Panc1 (cell line): ENCODE data around the gene DIAPH2. TPM values are rescaled to one million over a fixed set of nuclear protein-coding genes. Genes with fewer than 3 reads are reported as not detected.

Experiments used
- ATAC-seq: fragments of 200-7000 bp; cut with Tn5 transposase; 2 replicates; pipeline ENCODE4 v1.9.1; 2020; ENCODE audit warnings: mild to moderate bottlenecking, moderate library complexity
- BruUV-seq: library from RNA; stranded (reverse); fragments of 400-500 nt; replicated peaks from 2 replicates; lab custom pipeline; 2021; lab: Mats Ljungman, UMichigan
- CTCF ChIA-PET: fragments of 300-600 bp; sonication (Branson Sonifier 250); formaldehyde crosslinking; loops from one replicate; lab custom pipeline; 2022; ENCODE audit warnings: antibody characterized with exemption; lab: Charles Lee
- POLR2A ChIA-PET: fragments of 300-600 bp; sonication (Branson Sonifier 250); formaldehyde crosslinking; loops from one replicate; lab custom pipeline; 2022; ENCODE audit warnings: antibody characterized with exemption; lab: Charles Lee
- DNase-seq: peaks from one replicate; pipeline ENCODE4 v3.0.0-alpha.2; 2010; ENCODE audit warnings: low read depth, low spot score
- H3K27ac ChIP-seq: 2 replicates; pipeline ENCODE4 v1.5.1; 2011; ENCODE audit warnings: mild to moderate bottlenecking, low read length, inconsistent platforms
- H3K27me3 ChIP-seq: fragments of 200-500 bp; sonication (Bioruptor generic); 2 replicates; pipeline ENCODE4 v1.6.0; 2014; ENCODE audit warnings: low read length, inconsistent platforms; ENCODE audit not compliant: control insufficient read depth, insufficient read depth
- H3K36me3 ChIP-seq: fragments of 200-500 bp; sonication (Bioruptor generic); 2 replicates; pipeline ENCODE4 v1.5.1; 2014; ENCODE audit warnings: inconsistent platforms, mild to moderate bottlenecking, low read length, moderate library complexity; ENCODE audit not compliant: control insufficient read depth, insufficient read depth
- H3K4me1 ChIP-seq: 2 replicates; pipeline ENCODE4 v1.5.1; 2011; ENCODE audit warnings: inconsistent platforms, mild to moderate bottlenecking, low read length, moderate library complexity; ENCODE audit not compliant: control insufficient read depth, insufficient read depth
- H3K4me3 ChIP-seq, 2 experiments: 2 replicates each; pipeline ENCODE4 v1.5.1; 2011 to 2012; ENCODE audit warnings: low read depth in 2 of 2, low read length in 2 of 2, mild to moderate bottlenecking in 2 of 2, inconsistent platforms in 1 of 2, moderate library complexity in 1 of 2
- H3K9me3 ChIP-seq: fragments of 200-500 bp; sonication (Bioruptor generic); 2 replicates; pipeline ENCODE4 v1.5.1; 2014; ENCODE audit warnings: low read depth, mild to moderate bottlenecking, inconsistent platforms, low read length, moderate library complexity; ENCODE audit not compliant: control insufficient read depth, insufficient read depth
- POLR2AphosphoS5 ChIP-seq: IDR thresholded peaks from 2 replicates; pipeline ENCODE4 v1.6.1; 2012; ENCODE audit warnings: mild to moderate bottlenecking, low read depth, low read length, moderate library complexity
- REST ChIP-seq, 2 experiments: IDR thresholded peaks; 2 replicates each; pipeline ENCODE4 v1.6.1; 2011 to 2012; ENCODE audit warnings: low read depth in 2 of 2, control low read depth in 1 of 2, low read length in 1 of 2, mild to moderate bottlenecking in 1 of 2, moderate library complexity in 1 of 2; ENCODE audit not compliant: insufficient read depth in 1 of 2
- SIN3A ChIP-seq: IDR thresholded peaks from 2 replicates; pipeline ENCODE4 v1.6.1; 2012; ENCODE audit warnings: low read depth, mild to moderate bottlenecking, low read length, moderate library complexity, borderline replicate concordance; ENCODE audit not compliant: insufficient read depth
- TCF7L2 ChIP-seq: IDR thresholded peaks from 2 replicates; pipeline ENCODE4 v1.6.1; 2011; ENCODE audit warnings: mild to moderate bottlenecking, low read depth, low read length, inconsistent platforms
- in situ Hi-C: cut with HindIII; loops from 2 replicates; pipeline ENCODE4 v1.10.0; 2016; ENCODE audit warnings: low sequenced_read_pairs, low pct_unique_long_range_greater_than_20kb
- intact Hi-C: fragments of 100-400 bp; cut with micrococcal nuclease; formaldehyde crosslinking; loops from one replicate; pipeline ENCODE4 v1.10.0; 2022; ENCODE audit not compliant: unreplicated experiment
- total RNA-seq: library from RNA; stranded (reverse); gene quantifications from one replicate; pipeline ENCODE4 v1.2.1, GENCODE V29; 2021; ENCODE audit not compliant: unreplicated experiment
- TF ChIP-seq, protein P1 (sequence below): fragments of 450-650 bp; IDR thresholded peaks from 2 replicates; pipeline ENCODE4 v1.5.1; 2017; ENCODE audit warnings: mild to moderate bottlenecking

Gene DIAPH2
- total RNA-seq, 1 experiment from 2014 or later, result 17.0 TPM

- no TSS peak for BruUV-seq
- ChIA-PET POLR2A (no interaction called here), CTCF (no interaction called here)
- Histone ChIP-seq H3K27ac (peak overlapping the region; percentile 86), H3K4me1 (no peaks in the 10 kb centered on the region; the same call in 1 of the 2 replicates), H3K36me3 (no peaks in the 10 kb centered on the region), H3K27me3 (no peaks in the 10 kb centered on the region), H3K9me3 (no peaks in the 10 kb centered on the region), H3K4me3 (peak overlapping the region; percentile 76 to 88)
- DNase-seq (no peak), ATAC-seq (no peak)
- in situ Hi-C loops (no loop called here), intact Hi-C loops (loop anchor here (10.0 kb wide), 1 partner anchor 309 kb away; no protein-coding TSS in a partner anchor)
- no peak for TF ChIP-seq SIN3A
- TF ChIP-seq REST (IDR thresholded peaks at IDR 0.05; ENCODE audit: insufficient read depth in 1 of 2, low read depth in 2 of 2, low read length in 1 of 2), result no peak
- TF ChIP-seq TCF7L2, result no peak
- TF ChIP-seq, protein P1, sequence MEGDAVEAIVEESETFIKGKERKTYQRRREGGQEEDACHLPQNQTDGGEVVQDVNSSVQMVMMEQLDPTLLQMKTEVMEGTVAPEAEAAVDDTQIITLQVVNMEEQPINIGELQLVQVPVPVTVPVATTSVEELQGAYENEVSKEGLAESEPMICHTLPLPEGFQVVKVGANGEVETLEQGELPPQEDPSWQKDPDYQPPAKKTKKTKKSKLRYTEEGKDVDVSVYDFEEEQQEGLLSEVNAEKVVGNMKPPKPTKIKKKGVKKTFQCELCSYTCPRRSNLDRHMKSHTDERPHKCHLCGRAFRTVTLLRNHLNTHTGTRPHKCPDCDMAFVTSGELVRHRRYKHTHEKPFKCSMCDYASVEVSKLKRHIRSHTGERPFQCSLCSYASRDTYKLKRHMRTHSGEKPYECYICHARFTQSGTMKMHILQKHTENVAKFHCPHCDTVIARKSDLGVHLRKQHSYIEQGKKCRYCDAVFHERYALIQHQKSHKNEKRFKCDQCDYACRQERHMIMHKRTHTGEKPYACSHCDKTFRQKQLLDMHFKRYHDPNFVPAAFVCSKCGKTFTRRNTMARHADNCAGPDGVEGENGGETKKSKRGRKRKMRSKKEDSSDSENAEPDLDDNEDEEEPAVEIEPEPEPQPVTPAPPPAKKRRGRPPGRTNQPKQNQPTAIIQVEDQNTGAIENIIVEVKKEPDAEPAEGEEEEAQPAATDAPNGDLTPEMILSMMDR, result no peak
- no peak for TF ChIP-seq POLR2AphosphoS5
Observed at GRCh38 chrX:96683997-96684338, 674 bp upstream of the DIAPH2 start.

GRCh38 chrX:96685210-96686099, 813 bp downstream of the DIAPH2 start:
- Histone ChIP-seq H3K36me3 (no peaks in the 10 kb centered on the region), H3K27ac (peak overlapping the region; percentile 86), H3K4me3 (peak overlapping the region; percentile 76 to 88), H3K4me1 (no peaks in the 10 kb centered on the region; the same call in 1 of the 2 replicates), H3K9me3 (no peaks in the 10 kb centered on the region), H3K27me3 (no peaks in the 10 kb centered on the region)
- ATAC-seq (peak; percentile 42), DNase-seq (no peak)
- TF ChIP-seq REST (IDR thresholded peaks at IDR 0.05; ENCODE audit: insufficient read depth in 1 of 2, low read depth in 2 of 2, low read length in 1 of 2) (no peak), SIN3A (no peak), TCF7L2 (no peak), POLR2AphosphoS5 (no peak)
- TF ChIP-seq, protein P1, result no peak
- BruUV-seq, result no TSS peak
- ChIA-PET POLR2A (no interaction called here), CTCF (no interaction called here)
- intact Hi-C loops, result loop anchor here (10.0 kb wide), 1 partner anchor 311 kb away; no protein-coding TSS in a partner anchor
- in situ Hi-C loops, result no loop called here
